ENCODE data around the gene CYBRD1. TPM values are rescaled to one million over a fixed set of nuclear protein-coding genes. Genes with fewer than 3 reads are reported as not detected.

Gene CYBRD1
- total RNA-seq, 1 donor from 2014 or later = 0.33 TPM

GRCh38 chr2:171571721-171572120, 49.4 kb downstream of the CYBRD1 start:
- no peaks in the 10 kb centered on the region for H3K36me3 Mint-ChIP-seq (ENCODE audit: low read depth)
- peaks cover 5% of the 10 kb centered on the region for H3K4me1 Mint-ChIP-seq
- ChIA-PET POLR2A (no interaction called here), CTCF (no interaction called here)
- H3K27me3 Mint-ChIP-seq = peaks cover under 1% of the 10 kb centered on the region
- no peak overlapping the region for H3K4me3 Mint-ChIP-seq
- DNase-seq (no peak), ATAC-seq (ENCODE audit: low read depth) (no peak)
- no peak overlapping the region for H3K27ac Mint-ChIP-seq
- H3K9me3 Mint-ChIP-seq = no peaks in the 10 kb centered on the region
- intact Hi-C loops (cut with micrococcal nuclease) = no loop called here
- TF ChIP-seq, protein P1, sequence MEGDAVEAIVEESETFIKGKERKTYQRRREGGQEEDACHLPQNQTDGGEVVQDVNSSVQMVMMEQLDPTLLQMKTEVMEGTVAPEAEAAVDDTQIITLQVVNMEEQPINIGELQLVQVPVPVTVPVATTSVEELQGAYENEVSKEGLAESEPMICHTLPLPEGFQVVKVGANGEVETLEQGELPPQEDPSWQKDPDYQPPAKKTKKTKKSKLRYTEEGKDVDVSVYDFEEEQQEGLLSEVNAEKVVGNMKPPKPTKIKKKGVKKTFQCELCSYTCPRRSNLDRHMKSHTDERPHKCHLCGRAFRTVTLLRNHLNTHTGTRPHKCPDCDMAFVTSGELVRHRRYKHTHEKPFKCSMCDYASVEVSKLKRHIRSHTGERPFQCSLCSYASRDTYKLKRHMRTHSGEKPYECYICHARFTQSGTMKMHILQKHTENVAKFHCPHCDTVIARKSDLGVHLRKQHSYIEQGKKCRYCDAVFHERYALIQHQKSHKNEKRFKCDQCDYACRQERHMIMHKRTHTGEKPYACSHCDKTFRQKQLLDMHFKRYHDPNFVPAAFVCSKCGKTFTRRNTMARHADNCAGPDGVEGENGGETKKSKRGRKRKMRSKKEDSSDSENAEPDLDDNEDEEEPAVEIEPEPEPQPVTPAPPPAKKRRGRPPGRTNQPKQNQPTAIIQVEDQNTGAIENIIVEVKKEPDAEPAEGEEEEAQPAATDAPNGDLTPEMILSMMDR (IDR thresholded peaks at IDR 0.05) = no peak

- no peaks in the 10 kb centered on the region for H3K27me3 Mint-ChIP-seq
- peak; percentile 100 for ATAC-seq (ENCODE audit: low read depth)
- peak overlapping the region; percentile 16 for H3K27ac Mint-ChIP-seq
- TF ChIP-seq, protein P1 (IDR thresholded peaks at IDR 0.05) = peak; percentile 76
- ChIA-PET POLR2A (no interaction called here), CTCF (interaction anchor here (0.8 to 1.6 kb wide), 5 partner anchors 533 to 892 kb away, joined by 3 to 11 read pairs (median 4); no protein-coding TSS in a partner anchor)
- H3K36me3 Mint-ChIP-seq (ENCODE audit: low read depth) = no peaks in the 10 kb centered on the region
- no peaks in the 10 kb centered on the region for H3K9me3 Mint-ChIP-seq
- no peak overlapping the region for H3K4me3 Mint-ChIP-seq
- DNase-seq = peak; percentile 81
- H3K4me1 Mint-ChIP-seq = peaks cover 5% of the 10 kb centered on the region
- intact Hi-C loops (cut with micrococcal nuclease) = loop anchor here (1.0 to 2.0 kb wide), 9 partner anchors 24 to 1136 kb away; partner anchors contain the start of genes DLX2 and DYNC1I2
Measured at GRCh38 chr2:171574149-171574795, 52.0 kb downstream of the CYBRD1 start.

GRCh38 chr2:171575606-171576005, 53.3 kb downstream of the CYBRD1 start:
- ChIA-PET POLR2A (no interaction called here), CTCF (no interaction called here)
- DNase-seq (no peak), ATAC-seq (ENCODE audit: low read depth) (no peak)
- Mint-ChIP-seq H3K27me3 (no peaks in the 10 kb centered on the region), H3K4me1 (peaks cover 5% of the 10 kb centered on the region), H3K4me3 (no peak overlapping the region), H3K27ac (no peak overlapping the region), H3K9me3 (no peaks in the 10 kb centered on the region), H3K36me3 (ENCODE audit: low read depth) (no peaks in the 10 kb centered on the region)
- TF ChIP-seq, protein P1 (IDR thresholded peaks at IDR 0.05) = no peak
- intact Hi-C loops (cut with micrococcal nuclease) = loop anchor here (2.0 kb wide), 3 partner anchors 111 to 527 kb away; partner anchors contain the start of genes DLX2 and DYNC1I2

- intact Hi-C loops (cut with micrococcal nuclease) = no loop called here
- Mint-ChIP-seq H3K36me3 (ENCODE audit: low read depth) (no peaks in the 10 kb centered on the region), H3K4me1 (peaks cover 5% of the 10 kb centered on the region), H3K27me3 (peaks cover 4% of the 10 kb centered on the region), H3K27ac (no peak overlapping the region), H3K9me3 (no peaks in the 10 kb centered on the region), H3K4me3 (no peak overlapping the region)
- ChIA-PET CTCF (no interaction called here), POLR2A (no interaction called here)
- DNase-seq (no peak), ATAC-seq (ENCODE audit: low read depth) (no peak)
- TF ChIP-seq, protein P1 (IDR thresholded peaks at IDR 0.05) = no peak
Measured at GRCh38 chr2:171578127-171578803, 56.0 kb downstream of the CYBRD1 start.

DNA sequence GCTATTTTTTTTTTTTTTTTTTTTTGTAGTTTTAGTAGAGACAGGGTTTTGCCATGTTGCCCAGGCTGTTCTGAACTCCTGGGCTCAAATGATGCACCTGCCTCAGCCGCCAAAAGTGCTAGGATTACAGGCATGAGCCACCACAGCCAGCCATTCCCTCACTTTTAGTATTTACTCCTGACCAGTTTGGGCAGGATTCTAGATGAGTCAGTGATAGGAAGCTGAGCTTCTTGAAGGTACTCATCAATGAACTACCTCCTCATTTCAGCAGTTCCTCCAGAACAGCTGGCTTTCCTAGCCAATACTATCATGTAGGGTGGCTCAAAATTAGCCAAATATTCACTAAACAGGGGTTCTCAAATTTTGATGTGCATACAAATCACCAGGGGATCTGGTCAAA, 57.2 kb downstream of the CYBRD1 start:
- H3K9me3 Mint-ChIP-seq = no peaks in the 10 kb centered on the region
- H3K4me1 Mint-ChIP-seq = peaks cover under 1% of the 10 kb centered on the region
- no peak overlapping the region for H3K4me3 Mint-ChIP-seq
- ChIA-PET CTCF (no interaction called here), POLR2A (no interaction called here)
- TF ChIP-seq, protein P1 (IDR thresholded peaks at IDR 0.05) = no peak
- H3K27me3 Mint-ChIP-seq = peaks cover 6% of the 10 kb centered on the region
- H3K36me3 Mint-ChIP-seq (ENCODE audit: low read depth) = no peaks in the 10 kb centered on the region
- no peak for ATAC-seq (ENCODE audit: low read depth)
- no peak for DNase-seq
- H3K27ac Mint-ChIP-seq = no peak overlapping the region
- intact Hi-C loops (cut with micrococcal nuclease) = no loop called here
